ENCODE measurements around the gene P4HA1.

Gene P4HA1

GRCh38 chr10:73093922-73094850, 2.5 kb downstream of the P4HA1 start:
- DNase-seq = no peak

- no peak for DNase-seq
Measured at GRCh38 chr10:73092830-73093229, 3.8 kb downstream of the P4HA1 start.

- DNase-seq = no peak
Measured at GRCh38 chr10:73088304-73088703, 8.4 kb downstream of the P4HA1 start.

- DNase-seq = no peak
Measured at GRCh38 chr10:73086816-73087215, 9.8 kb downstream of the P4HA1 start.

GRCh38 chr10:73084209-73084608, 12.5 kb downstream of the P4HA1 start:
- no peak for DNase-seq

- no peak for DNase-seq
Measured at GRCh38 chr10:73083221-73083620, 13.4 kb downstream of the P4HA1 start.

GRCh38 chr10:73079779-73080541, 16.7 kb downstream of the P4HA1 start:
- DNase-seq = no peak

- no peak for DNase-seq
Measured at GRCh38 chr10:73076360-73077183, 20.1 kb downstream of the P4HA1 start.

- no peak for DNase-seq
Measured at GRCh38 chr10:73075829-73076228, 20.8 kb downstream of the P4HA1 start.

- no peak for DNase-seq
Measured at GRCh38 chr10:73073627-73074026, 23.0 kb downstream of the P4HA1 start.

- no peak for DNase-seq
Measured at GRCh38 chr10:73065441-73065840, 31.2 kb downstream of the P4HA1 start.

GRCh38 chr10:73061743-73062142, 34.9 kb downstream of the P4HA1 start:
- DNase-seq = no peak

- no peak for DNase-seq
Measured at GRCh38 chr10:73060738-73061635, 35.7 kb downstream of the P4HA1 start.

- DNase-seq = no peak
Measured at GRCh38 chr10:73060173-73060572, 36.5 kb downstream of the P4HA1 start.

GRCh38 chr10:73058057-73058591, 38.5 kb downstream of the P4HA1 start:
- no peak for DNase-seq

- no peak for DNase-seq
Measured at GRCh38 chr10:73054286-73054685, 42.4 kb downstream of the P4HA1 start.

- no peak for DNase-seq
Measured at GRCh38 chr10:73053275-73053674, 43.4 kb downstream of the P4HA1 start.

- no peak for DNase-seq
Measured at GRCh38 chr10:73044378-73045285, 52.0 kb downstream of the P4HA1 start.

GRCh38 chr10:73043766-73044377, 52.8 kb downstream of the P4HA1 start:
- DNase-seq = no peak

GRCh38 chr10:73043319-73043718, 53.3 kb downstream of the P4HA1 start:
- DNase-seq = no peak

Data from stimulated activated CD4-positive, alpha-beta T cell treated with anti-CD3 and anti-CD28 coated beads, Interleukin-15, amount 100 ng/mL, for 24 hours (primary cell).